ENCODE measurements around the gene NXPH3.

- TF ChIP-seq CTCF (conservative IDR thresholded peaks at IDR 0.05; ENCODE audit: low read length) (no peak), EZH2phosphoT487 (IDR thresholded peaks at IDR 0.05; ENCODE audit: borderline replicate concordance) (no peak)
Observed at GRCh38 chr17:49597436-49597835, 21.8 kb downstream of the NXPH3 start.

All from Loucy (cell line).